Prostate gland (tissue), 2 donors: Measurements from ENCODE around the gene DMBT1.

ENCODE experiments used
- POLR2A ChIP-seq: fragments of 450-650 bp; IDR thresholded peaks from one replicate; pipeline ENCODE4 v1.6.1; 2016; ENCODE audit warnings: antibody characterized with exemption, mild to moderate bottlenecking
- POLR2AphosphoS5 ChIP-seq: sonication (generic); formaldehyde crosslinking; IDR thresholded peaks from one replicate; pipeline ENCODE4 v1.6.1; 2017; ENCODE audit warnings: antibody characterized with exemption
- TF ChIP-seq, protein P1 (sequence below), 4 experiments: fragments of 200-600 bp in 2 of 4; fragments of 450-650 bp in 2 of 4; sonication (generic) in 2 of 4; IDR thresholded peaks; 1 replicate in 3 of 4; 2 replicates in 1 of 4; pipeline ENCODE4 v1.5.1; 2016 to 2019; ENCODE audit warnings: antibody characterized with exemption in 4 of 4, mild to moderate bottlenecking in 2 of 4, moderate library complexity in 2 of 4

DNA sequence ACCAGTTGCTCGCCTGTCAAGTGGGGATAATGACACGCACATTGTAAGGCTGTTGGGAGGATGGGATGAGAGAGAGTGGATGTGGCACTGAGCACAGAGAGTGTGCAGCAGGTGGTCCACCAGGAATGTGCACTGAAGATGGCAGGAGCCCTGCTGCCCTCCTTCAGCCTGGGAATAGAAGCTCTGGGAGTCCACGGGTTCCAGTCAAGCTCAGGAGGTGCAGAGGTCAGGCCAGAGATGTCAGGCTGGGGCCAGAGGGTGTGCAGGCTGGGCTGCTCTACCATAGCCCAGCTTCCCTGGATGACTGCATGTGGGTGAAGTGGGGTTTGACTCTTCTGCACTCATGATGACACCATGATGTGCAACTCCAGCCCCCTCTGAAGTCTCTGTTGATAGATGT is 80.4 kb downstream of the DMBT1 start:
- TF ChIP-seq, protein P1, sequence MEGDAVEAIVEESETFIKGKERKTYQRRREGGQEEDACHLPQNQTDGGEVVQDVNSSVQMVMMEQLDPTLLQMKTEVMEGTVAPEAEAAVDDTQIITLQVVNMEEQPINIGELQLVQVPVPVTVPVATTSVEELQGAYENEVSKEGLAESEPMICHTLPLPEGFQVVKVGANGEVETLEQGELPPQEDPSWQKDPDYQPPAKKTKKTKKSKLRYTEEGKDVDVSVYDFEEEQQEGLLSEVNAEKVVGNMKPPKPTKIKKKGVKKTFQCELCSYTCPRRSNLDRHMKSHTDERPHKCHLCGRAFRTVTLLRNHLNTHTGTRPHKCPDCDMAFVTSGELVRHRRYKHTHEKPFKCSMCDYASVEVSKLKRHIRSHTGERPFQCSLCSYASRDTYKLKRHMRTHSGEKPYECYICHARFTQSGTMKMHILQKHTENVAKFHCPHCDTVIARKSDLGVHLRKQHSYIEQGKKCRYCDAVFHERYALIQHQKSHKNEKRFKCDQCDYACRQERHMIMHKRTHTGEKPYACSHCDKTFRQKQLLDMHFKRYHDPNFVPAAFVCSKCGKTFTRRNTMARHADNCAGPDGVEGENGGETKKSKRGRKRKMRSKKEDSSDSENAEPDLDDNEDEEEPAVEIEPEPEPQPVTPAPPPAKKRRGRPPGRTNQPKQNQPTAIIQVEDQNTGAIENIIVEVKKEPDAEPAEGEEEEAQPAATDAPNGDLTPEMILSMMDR (IDR thresholded peaks at IDR 0.05): no peak
- TF ChIP-seq POLR2A: no peak
- no peak for TF ChIP-seq POLR2AphosphoS5
